GM12872 (cell line): Measurements from ENCODE around the gene EFNB1.

Experiments
- TF ChIP-seq, protein P1 (sequence below): IDR thresholded peaks from 3 replicates; pipeline ENCODE4 v1.5.1; 2011; ENCODE audit warnings: low read depth, mild to moderate bottlenecking, low read length, moderate library complexity; ENCODE audit not compliant: insufficient read depth

EFNB1 gene

GRCh38 chrX:68870357-68870756 lies 41.5 kb downstream of the EFNB1 start:
- TF ChIP-seq, protein P1, sequence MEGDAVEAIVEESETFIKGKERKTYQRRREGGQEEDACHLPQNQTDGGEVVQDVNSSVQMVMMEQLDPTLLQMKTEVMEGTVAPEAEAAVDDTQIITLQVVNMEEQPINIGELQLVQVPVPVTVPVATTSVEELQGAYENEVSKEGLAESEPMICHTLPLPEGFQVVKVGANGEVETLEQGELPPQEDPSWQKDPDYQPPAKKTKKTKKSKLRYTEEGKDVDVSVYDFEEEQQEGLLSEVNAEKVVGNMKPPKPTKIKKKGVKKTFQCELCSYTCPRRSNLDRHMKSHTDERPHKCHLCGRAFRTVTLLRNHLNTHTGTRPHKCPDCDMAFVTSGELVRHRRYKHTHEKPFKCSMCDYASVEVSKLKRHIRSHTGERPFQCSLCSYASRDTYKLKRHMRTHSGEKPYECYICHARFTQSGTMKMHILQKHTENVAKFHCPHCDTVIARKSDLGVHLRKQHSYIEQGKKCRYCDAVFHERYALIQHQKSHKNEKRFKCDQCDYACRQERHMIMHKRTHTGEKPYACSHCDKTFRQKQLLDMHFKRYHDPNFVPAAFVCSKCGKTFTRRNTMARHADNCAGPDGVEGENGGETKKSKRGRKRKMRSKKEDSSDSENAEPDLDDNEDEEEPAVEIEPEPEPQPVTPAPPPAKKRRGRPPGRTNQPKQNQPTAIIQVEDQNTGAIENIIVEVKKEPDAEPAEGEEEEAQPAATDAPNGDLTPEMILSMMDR: no peak

DNA sequence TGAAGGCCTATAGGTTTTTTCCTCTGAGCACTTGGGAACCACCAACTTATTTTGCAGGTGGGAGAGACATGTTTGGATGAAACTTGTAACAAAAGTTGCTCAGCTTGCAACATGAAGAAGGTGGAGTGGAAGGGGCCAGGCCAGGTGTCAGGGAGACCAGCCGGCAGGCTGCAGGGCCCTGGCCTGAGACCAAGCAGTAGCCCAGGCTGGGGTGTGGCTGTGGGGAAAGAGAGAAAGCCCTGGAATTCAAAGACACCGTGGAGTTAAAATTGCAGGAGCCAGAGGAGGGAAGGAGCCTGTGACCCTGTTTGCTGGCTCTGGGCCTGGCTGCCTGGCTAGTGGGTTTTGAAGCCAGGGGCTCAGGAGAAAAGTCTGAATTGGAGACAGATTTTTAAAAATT lies 43.4 kb downstream of the EFNB1 start:
- TF ChIP-seq, protein P1: no peak

- TF ChIP-seq, protein P1: no peak
Measured at GRCh38 chrX:68874076-68874475, 45.3 kb downstream of the EFNB1 start.

DNA sequence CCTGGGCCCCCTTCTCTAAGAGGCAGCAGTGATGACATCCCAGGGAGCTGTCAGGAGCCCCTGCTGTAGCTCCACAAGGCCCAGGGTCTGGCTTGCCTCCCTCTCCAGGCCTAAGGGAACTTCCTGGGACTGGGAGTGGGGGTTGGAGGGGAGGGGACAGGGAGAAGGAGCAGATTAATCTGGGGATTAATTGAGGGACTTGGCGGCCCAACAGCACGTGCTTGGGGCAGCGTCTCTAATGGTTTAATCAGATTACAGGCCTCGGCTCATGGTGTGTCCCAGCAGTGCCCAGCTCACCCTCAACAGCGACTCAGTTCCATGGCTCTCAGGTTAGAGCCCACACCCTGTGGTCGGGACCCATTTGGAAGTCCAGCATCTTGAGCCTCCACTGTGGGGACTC lies 47.9 kb downstream of the EFNB1 start:
- TF ChIP-seq, protein P1: no peak

GRCh38 chrX:68877606-68878005 lies 48.8 kb downstream of the EFNB1 start:
- TF ChIP-seq, protein P1: no peak

DNA sequence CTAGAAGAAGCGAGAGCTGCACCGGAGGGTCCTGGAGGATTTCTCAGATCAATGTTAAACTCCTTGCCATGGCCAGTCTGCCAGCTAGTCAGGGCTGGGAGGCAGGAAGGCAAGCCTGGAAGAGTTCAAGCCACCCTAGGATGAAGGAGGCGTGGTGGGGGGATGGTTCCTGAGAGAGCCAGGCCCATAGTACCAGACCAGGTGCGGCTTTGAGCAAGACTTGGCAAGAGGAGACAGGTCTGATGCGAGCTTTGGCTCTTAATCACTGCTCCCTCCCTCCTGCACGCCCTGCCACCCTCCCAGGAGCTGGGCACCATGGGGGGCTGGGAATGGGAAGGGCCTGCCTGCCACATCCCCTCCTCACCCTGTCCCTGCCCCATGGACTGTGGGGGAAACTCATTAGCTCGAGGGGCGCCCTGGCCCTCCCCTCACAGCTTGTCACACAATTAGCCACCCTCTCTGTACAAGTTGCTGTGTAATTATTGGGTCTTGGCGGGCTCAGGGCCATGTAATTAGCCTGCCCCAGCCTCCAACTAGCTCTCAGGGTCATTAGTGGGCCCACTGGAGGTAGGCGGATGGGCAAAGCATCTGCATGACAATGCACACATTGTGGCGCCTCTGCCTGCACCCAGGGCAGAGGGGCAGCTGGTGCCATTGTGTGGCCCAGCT lies 50.3 kb downstream of the EFNB1 start:
- TF ChIP-seq, protein P1: no peak

DNA sequence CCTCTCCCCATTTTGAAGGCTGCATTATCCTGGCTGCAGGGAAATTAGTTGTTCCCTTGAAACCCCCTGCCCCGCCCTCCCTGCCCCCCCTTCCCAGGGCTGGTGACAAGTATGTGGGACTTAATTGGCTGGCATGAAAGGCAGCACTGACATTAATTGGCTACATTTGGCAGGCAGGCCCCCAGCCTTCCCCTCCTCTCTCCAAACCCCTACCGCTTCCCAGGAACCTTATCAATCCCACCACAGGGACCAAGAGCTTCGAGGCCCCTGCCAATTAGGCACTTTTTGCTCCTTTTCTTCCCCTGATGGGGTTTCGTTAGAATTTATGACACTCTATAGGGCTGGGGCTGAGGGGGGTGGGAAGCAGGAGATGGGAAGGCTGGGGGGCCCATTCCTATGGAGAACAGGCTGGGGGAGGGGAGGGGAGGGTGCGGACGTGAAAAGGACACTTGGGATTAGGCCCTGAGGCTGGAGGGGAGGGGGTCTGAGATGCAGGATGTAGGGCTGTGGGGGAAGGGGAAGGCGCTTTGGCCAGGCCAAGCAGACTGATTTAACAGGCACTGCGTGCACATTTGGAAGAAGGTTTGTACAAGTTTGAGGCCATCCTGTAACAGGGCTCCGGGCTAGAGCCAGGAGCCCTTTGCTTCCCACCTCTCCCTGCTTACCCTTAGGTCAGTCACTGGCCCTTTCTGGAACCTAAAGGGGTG lies 52.2 kb downstream of the EFNB1 start:
- TF ChIP-seq, protein P1: no peak
